Measurements from ENCODE around the gene CCDC85C.

The CCDC85C gene

DNA sequence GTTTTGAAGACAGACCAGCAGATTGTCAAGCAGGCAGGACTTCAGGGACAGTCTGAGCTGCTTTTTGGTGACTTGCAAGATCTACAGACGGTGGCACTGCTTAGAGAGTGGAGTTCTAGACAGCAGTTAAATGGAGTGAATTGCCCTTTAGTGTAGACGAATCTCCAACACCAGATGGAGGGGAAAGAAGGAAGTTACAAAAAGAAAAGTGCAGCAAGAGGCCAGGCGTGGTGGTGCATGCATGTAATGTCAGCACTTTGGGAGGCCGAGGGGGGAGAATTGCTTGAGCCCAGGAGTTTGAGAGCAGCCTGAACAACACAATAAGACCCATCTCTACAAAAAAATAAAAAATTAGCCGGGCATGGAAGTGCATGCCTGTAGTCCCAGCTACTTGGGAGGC lies 32.5 kb upstream of the CCDC85C start:
- TF ChIP-seq, protein P1, sequence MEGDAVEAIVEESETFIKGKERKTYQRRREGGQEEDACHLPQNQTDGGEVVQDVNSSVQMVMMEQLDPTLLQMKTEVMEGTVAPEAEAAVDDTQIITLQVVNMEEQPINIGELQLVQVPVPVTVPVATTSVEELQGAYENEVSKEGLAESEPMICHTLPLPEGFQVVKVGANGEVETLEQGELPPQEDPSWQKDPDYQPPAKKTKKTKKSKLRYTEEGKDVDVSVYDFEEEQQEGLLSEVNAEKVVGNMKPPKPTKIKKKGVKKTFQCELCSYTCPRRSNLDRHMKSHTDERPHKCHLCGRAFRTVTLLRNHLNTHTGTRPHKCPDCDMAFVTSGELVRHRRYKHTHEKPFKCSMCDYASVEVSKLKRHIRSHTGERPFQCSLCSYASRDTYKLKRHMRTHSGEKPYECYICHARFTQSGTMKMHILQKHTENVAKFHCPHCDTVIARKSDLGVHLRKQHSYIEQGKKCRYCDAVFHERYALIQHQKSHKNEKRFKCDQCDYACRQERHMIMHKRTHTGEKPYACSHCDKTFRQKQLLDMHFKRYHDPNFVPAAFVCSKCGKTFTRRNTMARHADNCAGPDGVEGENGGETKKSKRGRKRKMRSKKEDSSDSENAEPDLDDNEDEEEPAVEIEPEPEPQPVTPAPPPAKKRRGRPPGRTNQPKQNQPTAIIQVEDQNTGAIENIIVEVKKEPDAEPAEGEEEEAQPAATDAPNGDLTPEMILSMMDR (IDR thresholded peaks at IDR 0.05): no peak
- no peak for TF ChIP-seq ZFX (IDR thresholded peaks at IDR 0.05; ENCODE audit: borderline replicate concordance)

DNA sequence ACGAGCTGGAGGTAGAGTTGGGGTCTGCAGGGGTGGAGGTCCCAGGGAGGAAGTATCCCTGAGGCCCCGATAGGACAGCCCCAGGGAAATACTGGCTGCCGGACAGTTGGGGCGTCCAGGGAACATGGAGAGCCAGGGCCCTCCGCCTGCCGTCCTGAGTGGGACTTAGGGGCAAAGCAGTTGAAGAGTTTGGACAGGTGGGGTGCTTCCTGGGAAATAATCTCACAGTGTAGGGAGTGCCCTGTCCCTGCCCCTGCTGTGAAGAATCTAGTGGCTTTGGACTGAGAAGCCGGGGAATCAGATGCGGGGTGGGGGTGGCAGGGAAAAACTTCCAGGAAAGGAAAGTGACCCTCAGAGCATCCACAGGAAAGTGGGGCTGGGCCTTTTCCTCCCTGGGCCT lies 31.1 kb upstream of the CCDC85C start:
- no peak overlapping the region for H3K27ac ChIP-seq
- no peak for TF ChIP-seq ZFX (IDR thresholded peaks at IDR 0.05; ENCODE audit: borderline replicate concordance)
- TF ChIP-seq, protein P1 (IDR thresholded peaks at IDR 0.05): no peak

More for the DNA sequence above, 32.5 kb upstream of the CCDC85C start:
- no peak overlapping the region for H3K27ac ChIP-seq

DNA sequence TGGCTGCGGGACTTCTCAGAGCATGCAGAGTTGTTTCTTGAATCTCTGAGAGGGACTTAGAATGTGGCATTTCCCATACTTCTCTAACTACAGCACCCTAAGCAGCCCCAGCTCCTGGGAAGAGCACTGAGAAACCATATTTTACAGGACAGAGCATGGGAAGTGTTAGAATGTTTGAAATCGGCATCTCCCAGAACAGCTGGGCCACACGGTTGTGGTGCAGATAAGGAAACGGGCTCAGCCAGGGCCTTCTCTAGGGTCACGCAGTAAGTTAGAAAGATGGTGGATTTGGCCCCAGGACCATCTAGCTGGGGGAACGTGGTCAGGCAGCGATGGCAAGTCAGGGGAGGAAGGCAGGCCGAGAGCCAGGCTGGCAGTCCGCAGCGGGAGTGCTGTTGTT lies 30.4 kb upstream of the CCDC85C start:
- no peak for TF ChIP-seq ZFX (IDR thresholded peaks at IDR 0.05; ENCODE audit: borderline replicate concordance)
- TF ChIP-seq, protein P1 (IDR thresholded peaks at IDR 0.05): no peak
- no peak overlapping the region for H3K27ac ChIP-seq

DNA sequence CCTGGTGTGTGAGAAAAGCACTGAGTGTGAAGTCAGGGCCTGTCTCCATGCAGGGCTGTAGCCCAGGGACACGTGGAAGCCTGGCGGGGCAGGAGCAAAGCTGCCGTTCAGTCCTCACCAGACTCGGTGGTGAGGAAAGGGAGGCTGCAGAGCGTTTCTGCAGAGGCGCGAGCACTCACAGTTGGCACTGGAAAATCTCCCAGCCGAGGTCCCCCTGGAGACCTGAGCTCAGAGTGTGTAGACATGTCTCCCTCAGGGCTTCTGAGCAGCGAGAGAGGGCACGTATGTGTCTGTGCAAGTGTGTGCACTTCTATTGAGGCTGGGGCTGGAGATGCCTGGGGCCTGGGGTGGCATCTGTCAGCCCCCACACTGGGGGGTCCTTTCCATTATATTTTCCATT lies 29.9 kb upstream of the CCDC85C start:
- TF ChIP-seq, protein P1 (IDR thresholded peaks at IDR 0.05): no peak
- TF ChIP-seq ZFX (IDR thresholded peaks at IDR 0.05; ENCODE audit: borderline replicate concordance): no peak
- no peak overlapping the region for H3K27ac ChIP-seq

GRCh38 chr14:99633141-99633540 lies 29.1 kb upstream of the CCDC85C start:
- TF ChIP-seq, protein P1 (IDR thresholded peaks at IDR 0.05): no peak
- TF ChIP-seq ZFX (IDR thresholded peaks at IDR 0.05; ENCODE audit: borderline replicate concordance): no peak
- H3K27ac ChIP-seq: no peak overlapping the region

DNA sequence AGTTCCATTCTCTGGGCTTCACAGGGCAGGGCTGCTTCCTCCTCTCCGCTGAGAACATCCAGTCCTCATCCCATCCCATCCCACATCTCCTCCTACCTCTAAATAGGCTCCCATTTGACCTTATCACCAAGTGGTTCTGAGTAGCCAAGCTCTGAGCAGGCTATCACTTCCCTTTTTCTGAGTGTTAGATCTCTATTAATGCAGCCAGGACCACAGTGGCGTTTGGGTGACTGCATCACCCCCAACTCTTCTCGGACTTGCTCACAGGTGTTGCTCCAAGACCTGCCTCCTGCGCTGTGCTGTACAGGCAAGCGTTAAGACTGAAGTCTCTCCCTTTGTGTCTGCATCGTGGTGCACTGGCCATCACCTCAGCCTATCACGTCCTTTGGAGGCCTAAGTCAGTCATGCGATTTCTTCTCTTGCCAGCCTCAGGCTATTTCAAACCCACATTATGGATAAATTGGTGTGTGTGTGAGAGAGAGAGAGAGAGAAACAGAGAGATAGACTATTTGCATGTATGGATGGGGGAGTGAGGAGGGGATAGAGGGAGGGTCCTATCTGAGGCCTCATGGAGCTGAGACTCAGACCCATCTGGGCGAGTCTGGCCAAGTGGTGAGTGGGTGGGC lies 28.5 kb upstream of the CCDC85C start:
- H3K27ac ChIP-seq: no peak overlapping the region
- no peak for TF ChIP-seq ZFX (IDR thresholded peaks at IDR 0.05; ENCODE audit: borderline replicate concordance)
- TF ChIP-seq, protein P1 (IDR thresholded peaks at IDR 0.05): no peak

DNA sequence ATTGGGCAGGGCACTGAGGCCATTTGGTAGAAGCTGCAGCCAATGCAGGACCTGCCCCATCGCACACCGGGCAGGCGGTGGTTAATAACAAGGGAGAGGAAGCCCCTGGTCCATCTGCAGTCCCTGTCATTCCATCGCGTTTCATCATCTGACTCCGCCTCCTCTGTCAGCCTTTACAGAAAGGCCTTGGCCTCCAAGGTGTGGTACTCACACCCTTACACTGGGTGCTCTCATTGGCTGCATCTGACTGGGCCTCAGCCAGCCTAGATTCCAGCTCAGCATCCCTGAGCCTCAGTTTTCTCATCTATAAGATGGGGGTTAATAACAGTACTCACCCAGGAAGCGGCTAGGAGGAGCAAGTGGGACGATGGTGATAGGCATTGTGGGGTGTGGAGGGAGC lies 26.2 kb upstream of the CCDC85C start:
- H3K27ac ChIP-seq: no peak overlapping the region
- TF ChIP-seq, protein P1 (IDR thresholded peaks at IDR 0.05): no peak
